ENCODE measurements around the gene ADSL. TPM values are rescaled to one million over a fixed set of nuclear protein-coding genes. Genes with fewer than 3 reads are reported as not detected.

Gene ADSL
- total RNA-seq, 1 donor from 2014 or later, result 120 TPM

- H3K9me3 Mint-ChIP-seq, result no peaks in the 10 kb centered on the region
- no peak for TF ChIP-seq CTCF (conservative IDR thresholded peaks at IDR 0.05)
- no peak overlapping the region for H3K4me3 Mint-ChIP-seq
- H3K27me3 Mint-ChIP-seq (ENCODE audit: low read depth), result no peaks in the 10 kb centered on the region
- peaks cover 3% of the 10 kb centered on the region for H3K36me3 Mint-ChIP-seq (ENCODE audit: low read depth)
- peaks cover 11% of the 10 kb centered on the region for H3K4me1 Mint-ChIP-seq
- no peak for DNase-seq (ENCODE audit: low read depth, low spot score)
- H3K27ac Mint-ChIP-seq (ENCODE audit: unreplicated experiment), result no peak overlapping the region
Observed at GRCh38 chr22:40381461-40381860, 35.2 kb downstream of the ADSL start.

DNA sequence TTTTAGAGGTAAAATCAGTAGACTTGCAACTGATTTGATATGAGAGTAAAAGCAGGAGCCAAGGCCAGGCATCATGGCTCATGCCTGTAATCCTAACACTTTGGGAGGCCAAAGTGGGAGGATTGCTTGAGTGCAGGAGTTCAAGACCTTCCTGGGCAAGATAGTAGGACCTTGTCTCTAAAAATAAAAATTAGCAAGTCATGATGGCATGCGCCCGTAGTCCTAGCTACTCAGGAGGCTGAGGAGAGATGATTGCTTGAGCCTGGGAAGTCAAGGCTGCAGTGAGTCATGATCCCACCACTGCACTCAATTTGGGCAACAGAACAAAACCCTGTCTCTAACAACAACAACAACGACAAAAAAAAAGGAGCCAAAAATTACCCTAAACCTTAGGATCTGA, 37.6 kb downstream of the ADSL start:
- H3K4me1 Mint-ChIP-seq, result peaks cover 11% of the 10 kb centered on the region
- no peak for TF ChIP-seq CTCF (conservative IDR thresholded peaks at IDR 0.05)
- H3K27me3 Mint-ChIP-seq (ENCODE audit: low read depth), result no peaks in the 10 kb centered on the region
- DNase-seq (ENCODE audit: low read depth, low spot score), result no peak
- no peaks in the 10 kb centered on the region for H3K9me3 Mint-ChIP-seq
- H3K4me3 Mint-ChIP-seq, result no peak overlapping the region
- peaks cover 4% of the 10 kb centered on the region for H3K36me3 Mint-ChIP-seq (ENCODE audit: low read depth)
- H3K27ac Mint-ChIP-seq (ENCODE audit: unreplicated experiment), result no peak overlapping the region

GRCh38 chr22:40385036-40385782, 38.9 kb downstream of the ADSL start:
- Mint-ChIP-seq H3K36me3 (ENCODE audit: low read depth) (peaks cover 6% of the 10 kb centered on the region), H3K27me3 (ENCODE audit: low read depth) (no peaks in the 10 kb centered on the region), H3K9me3 (no peaks in the 10 kb centered on the region), H3K4me1 (peaks cover 11% of the 10 kb centered on the region), H3K4me3 (no peak overlapping the region), H3K27ac (ENCODE audit: unreplicated experiment) (peak overlapping the region; percentile 46)
- DNase-seq (ENCODE audit: low read depth, low spot score), result no peak
- TF ChIP-seq CTCF (conservative IDR thresholded peaks at IDR 0.05), result no peak

DNA sequence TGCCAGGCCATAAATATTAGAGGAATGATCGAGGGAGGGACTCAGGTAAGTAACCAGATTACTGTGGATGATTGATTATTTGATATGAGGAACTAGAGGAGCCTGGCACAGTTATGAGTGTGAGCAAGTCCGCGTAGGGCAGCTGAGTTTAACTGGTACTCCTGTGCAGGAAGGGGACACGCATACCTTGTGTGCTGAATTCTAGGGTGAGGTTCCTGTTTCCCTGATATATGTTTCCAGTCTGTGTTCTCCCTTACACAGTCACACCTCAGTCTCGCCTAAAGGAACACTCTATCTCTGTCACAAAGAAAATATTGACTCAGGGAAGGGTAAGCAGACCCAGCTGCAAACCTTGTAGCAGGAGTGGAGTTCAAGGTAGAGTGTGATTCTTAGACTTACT, 41.4 kb downstream of the ADSL start:
- no peaks in the 10 kb centered on the region for H3K9me3 Mint-ChIP-seq
- no peak for TF ChIP-seq CTCF (conservative IDR thresholded peaks at IDR 0.05)
- H3K4me3 Mint-ChIP-seq, result no peak overlapping the region
- H3K27ac Mint-ChIP-seq (ENCODE audit: unreplicated experiment), result peak overlapping the region; percentile 14
- H3K36me3 Mint-ChIP-seq (ENCODE audit: low read depth), result peaks cover 3% of the 10 kb centered on the region
- H3K27me3 Mint-ChIP-seq (ENCODE audit: low read depth), result no peaks in the 10 kb centered on the region
- peaks cover 11% of the 10 kb centered on the region for H3K4me1 Mint-ChIP-seq
- DNase-seq (ENCODE audit: low read depth, low spot score), result no peak

DNA sequence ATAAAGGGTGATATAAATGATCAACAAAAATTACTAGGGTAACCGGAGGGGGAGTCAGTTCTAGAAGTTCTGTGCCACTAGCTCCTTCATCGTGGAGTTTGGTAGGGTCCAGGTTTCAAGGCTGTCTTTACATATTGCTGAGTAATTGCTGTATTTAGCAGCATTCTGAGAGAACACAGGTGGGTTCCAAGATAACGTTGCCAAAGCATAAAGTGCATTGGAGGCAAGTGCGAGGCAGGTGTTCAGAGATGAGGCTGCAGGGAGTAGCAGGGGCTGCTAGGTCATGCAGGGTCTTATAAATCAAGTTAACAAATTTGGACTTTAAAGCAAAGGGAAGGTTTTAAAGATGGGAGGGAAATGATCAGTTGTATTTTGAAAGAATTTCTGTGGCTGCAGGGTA, 41.9 kb downstream of the ADSL start:
- H3K27ac Mint-ChIP-seq (ENCODE audit: unreplicated experiment), result peak overlapping the region; percentile 14
- no peak for TF ChIP-seq CTCF (conservative IDR thresholded peaks at IDR 0.05)
- peaks cover 3% of the 10 kb centered on the region for H3K36me3 Mint-ChIP-seq (ENCODE audit: low read depth)
- no peak overlapping the region for H3K4me3 Mint-ChIP-seq
- peaks cover 11% of the 10 kb centered on the region for H3K4me1 Mint-ChIP-seq
- no peak for DNase-seq (ENCODE audit: low read depth, low spot score)
- H3K27me3 Mint-ChIP-seq (ENCODE audit: low read depth), result no peaks in the 10 kb centered on the region
- no peaks in the 10 kb centered on the region for H3K9me3 Mint-ChIP-seq
